Subcutaneous adipose tissue (tissue), 4 donors: ENCODE results near the gene ZCCHC14. TPM values are rescaled to one million over a fixed set of nuclear protein-coding genes. Genes with fewer than 3 reads are reported as not detected.

Experiments
- total RNA-seq, 4 donors: library from RNA; depleted of rRNA; stranded (reverse); fragments of >200 nt; gene quantifications; one replicate each; pipeline ENCODE4 v1.1.0, GENCODE V29; 2016
- TF ChIP-seq, protein P1 (sequence below): fragments of 450-650 bp; IDR thresholded peaks from one replicate; pipeline ENCODE4 v1.5.1; 2016; ENCODE audit warnings: low read depth, mild to moderate bottlenecking, control low read depth, antibody characterized with exemption, moderate library complexity

Gene ZCCHC14
- total RNA-seq, 4 donors from 2014 or later = 15.6 to 21.1 (median 18.3) TPM

DNA sequence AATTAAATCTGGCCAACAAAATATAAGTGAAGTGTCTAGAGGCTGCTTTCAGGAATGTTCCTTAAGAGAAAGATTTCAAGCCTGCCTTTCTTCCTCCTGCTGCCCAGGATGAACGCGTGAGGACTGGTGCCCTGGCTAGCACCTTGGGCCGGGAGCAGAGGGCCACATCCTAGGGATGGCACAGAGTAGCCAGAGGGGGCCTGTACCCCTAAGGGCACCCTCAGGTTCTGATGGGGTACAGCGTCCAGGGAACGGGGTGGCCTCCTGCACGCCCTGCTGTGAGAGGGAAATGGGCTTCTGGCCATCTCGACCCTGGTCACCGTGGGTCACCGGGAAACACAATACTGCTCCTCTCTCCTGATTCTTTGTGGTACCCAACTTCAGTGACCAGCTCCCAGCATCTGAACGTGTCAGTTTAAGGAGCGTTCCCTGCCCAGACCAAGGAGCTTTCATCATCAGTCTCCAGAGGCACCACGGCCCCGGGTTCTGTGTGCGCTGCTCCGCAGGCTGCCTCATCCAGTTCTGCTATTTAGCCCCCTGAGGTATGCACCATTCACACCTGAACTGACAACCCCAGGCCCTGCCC lies 60.4 kb downstream of the ZCCHC14 start:
- TF ChIP-seq, protein P1, sequence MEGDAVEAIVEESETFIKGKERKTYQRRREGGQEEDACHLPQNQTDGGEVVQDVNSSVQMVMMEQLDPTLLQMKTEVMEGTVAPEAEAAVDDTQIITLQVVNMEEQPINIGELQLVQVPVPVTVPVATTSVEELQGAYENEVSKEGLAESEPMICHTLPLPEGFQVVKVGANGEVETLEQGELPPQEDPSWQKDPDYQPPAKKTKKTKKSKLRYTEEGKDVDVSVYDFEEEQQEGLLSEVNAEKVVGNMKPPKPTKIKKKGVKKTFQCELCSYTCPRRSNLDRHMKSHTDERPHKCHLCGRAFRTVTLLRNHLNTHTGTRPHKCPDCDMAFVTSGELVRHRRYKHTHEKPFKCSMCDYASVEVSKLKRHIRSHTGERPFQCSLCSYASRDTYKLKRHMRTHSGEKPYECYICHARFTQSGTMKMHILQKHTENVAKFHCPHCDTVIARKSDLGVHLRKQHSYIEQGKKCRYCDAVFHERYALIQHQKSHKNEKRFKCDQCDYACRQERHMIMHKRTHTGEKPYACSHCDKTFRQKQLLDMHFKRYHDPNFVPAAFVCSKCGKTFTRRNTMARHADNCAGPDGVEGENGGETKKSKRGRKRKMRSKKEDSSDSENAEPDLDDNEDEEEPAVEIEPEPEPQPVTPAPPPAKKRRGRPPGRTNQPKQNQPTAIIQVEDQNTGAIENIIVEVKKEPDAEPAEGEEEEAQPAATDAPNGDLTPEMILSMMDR = no peak

DNA sequence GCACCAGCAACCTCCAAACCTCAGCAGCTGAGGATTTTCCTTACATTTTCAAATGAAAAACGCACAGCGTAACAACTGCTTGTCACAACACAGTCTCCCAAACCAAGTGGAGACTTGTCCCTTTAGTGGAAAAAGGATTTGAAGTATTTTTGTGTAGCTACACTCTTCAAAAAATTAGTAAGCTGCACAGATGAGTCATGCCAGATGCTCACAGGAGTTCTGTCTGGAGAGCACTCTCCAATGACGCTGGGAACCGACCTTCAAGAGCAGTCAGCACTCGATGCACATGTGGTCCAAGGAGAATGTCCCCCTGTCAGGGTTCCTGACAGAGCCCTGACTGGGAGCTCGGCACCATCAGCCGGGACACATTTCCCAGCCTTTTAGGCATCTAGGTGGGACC lies 60.9 kb downstream of the ZCCHC14 start:
- TF ChIP-seq, protein P1 = no peak

DNA sequence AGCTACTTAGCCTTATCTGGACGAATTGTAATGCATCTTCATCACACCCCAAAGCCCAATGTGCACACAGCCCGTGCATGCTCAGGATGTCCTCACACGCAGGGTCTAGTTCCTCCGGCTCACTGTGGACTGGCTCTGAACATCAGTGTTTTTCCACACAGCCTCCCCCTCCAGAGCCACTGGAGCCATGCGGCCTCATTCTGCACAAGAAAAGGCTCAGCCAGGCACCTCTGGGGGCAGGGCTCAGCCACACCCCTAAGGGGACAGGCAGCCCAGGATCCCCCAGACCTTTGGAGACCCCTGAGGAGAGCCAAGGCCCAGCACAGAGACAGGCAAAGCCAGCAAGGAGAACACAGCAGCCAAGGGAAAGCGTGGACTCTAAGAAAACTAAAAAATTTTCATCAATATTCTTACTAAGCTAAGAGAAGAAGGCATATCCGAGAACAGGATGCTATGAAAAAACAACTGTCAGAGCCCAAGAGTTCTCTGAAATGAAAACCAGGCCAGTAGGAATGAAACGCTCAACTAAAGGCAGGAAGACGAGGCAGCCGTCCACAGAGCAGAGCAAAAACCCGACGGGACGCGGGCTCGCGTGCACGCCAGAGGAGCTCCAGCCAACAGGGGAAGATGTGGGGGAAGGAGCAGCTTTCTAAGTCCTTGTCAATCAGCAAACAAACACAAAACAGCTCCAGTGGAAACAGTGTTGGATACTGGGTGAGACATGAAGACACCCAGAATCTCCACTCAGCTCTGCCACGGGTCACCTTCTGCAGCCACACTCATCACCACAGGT lies 66.2 kb downstream of the ZCCHC14 start:
- TF ChIP-seq, protein P1 = no peak

DNA sequence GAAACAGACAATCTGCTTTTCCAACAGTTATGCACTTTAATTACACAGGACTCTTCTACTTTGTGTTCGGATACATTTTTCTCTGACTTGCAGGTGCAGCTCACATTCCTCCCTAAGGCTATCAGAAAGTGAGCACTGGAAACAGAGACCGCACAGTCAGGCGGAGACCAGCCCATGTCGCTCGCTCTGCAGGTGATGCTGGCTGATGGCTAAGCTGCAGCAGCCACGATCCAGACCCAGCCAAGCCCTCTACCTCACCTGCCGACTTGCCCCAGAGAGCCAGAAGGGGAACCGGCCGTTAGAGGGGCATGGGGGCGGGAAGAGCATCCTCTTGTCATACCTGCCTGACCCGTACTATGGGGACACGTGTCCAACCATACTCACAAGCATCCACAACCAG lies 66.9 kb downstream of the ZCCHC14 start:
- TF ChIP-seq, protein P1 = no peak

DNA sequence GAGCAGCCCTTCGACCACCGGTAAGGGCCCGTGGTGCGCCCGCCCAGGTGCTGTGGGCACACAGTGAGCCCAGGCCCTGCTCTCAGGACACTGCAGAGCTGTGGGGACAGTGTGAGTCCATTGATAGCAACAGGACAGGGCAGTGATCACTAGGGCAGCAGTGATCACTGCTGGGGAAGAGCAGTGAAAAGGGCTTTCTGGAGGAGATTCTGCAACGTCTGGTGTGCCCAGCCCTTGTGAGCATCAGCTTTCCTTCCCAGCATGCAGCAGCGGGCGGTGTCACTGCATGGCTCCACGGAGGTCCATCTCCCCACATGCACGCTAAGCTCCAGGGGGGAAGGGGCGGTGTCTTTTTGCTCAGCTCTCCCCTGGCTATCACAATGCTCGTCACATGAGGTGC lies 68.6 kb downstream of the ZCCHC14 start:
- TF ChIP-seq, protein P1 = no peak

DNA sequence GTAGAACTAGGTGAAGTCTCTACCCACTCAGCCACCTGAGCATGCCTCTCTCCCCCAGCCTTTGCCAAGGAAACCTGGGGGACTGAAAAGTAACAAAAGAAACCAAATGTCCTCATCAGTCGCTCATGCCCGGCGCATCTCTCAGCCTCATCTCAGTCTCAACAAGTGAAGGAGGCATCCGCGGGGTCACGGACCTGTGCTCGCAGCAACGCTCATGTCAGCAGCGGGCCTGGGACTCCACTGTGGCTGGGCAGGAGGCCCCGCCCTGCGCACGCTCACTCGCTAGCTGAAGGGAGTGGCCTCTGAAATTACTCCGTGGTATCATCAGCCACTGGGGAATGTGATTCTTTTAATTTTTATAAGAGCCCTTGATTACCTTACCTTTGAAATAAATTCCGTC lies 69.4 kb downstream of the ZCCHC14 start:
- TF ChIP-seq, protein P1 = no peak

DNA sequence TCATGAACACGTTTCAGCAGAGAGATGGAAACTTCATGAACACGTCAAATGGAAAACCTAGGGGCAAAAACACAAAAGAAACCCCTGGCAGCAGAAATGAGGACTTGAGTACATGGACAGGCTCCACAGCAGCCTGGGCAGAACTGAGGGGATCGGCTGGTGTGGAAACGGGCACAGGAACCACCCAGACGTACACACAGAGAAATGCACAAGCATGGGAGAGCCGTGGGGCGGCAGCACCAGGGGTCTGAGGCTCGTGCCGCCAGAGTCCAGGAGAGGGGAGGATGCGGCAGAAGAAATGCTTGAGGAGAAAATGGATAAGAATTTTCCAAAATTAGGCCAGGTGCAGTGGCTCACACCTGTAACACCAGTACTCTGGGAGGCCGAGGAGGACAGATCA lies 70.7 kb downstream of the ZCCHC14 start:
- TF ChIP-seq, protein P1 = no peak
